Muscle of leg (tissue), 11 donors: ENCODE results near the gene ACSBG1. TPM values are rescaled to one million over a fixed set of nuclear protein-coding genes. Genes with fewer than 3 reads are reported as not detected.
"Not testable (repeated sequence)": the region's sequence is repeated elsewhere in the genome, so short reads cannot be mapped to it uniquely, and the experiment has no call there.

Source experiments
- DNase-seq: peaks from one replicate; pipeline ENCODE4 v3.0.0; 2013
- H3K27ac ChIP-seq: one replicate; pipeline ENCODE4 v1.5.1; 2013; ENCODE audit warnings: mild to moderate bottlenecking, low read length, control low read depth
- H3K27me3 ChIP-seq: one replicate; pipeline ENCODE4 v1.6.1; 2013; ENCODE audit warnings: low read length; ENCODE audit not compliant: control insufficient read depth, insufficient read depth
- H3K36me3 ChIP-seq: one replicate; pipeline ENCODE4 v1.6.1; 2013; ENCODE audit warnings: low read length; ENCODE audit not compliant: control insufficient read depth, insufficient read depth
- H3K4me1 ChIP-seq: one replicate; pipeline ENCODE4 v1.6.1; 2013; ENCODE audit warnings: low read length; ENCODE audit not compliant: control insufficient read depth, insufficient read depth
- H3K4me3 ChIP-seq: one replicate; pipeline ENCODE4 v1.5.1; 2013; ENCODE audit warnings: low read length, control low read depth
- H3K9me3 ChIP-seq: replicated peaks from 2 replicates; pipeline ENCODE4 v1.6.1; 2013; ENCODE audit warnings: low read depth, low read length; ENCODE audit not compliant: control insufficient read depth
- WGBS: methylation state at CpG from one replicate; pipeline ENCODE4 v1.1.5; 2013; ENCODE audit warnings: missing lambda C conversion rate; ENCODE audit not compliant: insufficient coverage; 5-methylcytosine and 5-hydroxymethylcytosine counted together
- polyA plus RNA-seq, 8 donors: library from polyadenylated mRNA; unstranded; fragments of 120-200 nt; gene quantifications; one replicate each; pipeline versions ENCODE4 v1.2.1 to v1.2.3, GENCODE V29; 2013; ENCODE audit warnings: inconsistent platforms in 1 of 8, low replicate concordance in 1 of 8; ENCODE audit not compliant: insufficient read length in 8 of 8, insufficient read depth in 1 of 8
- total RNA-seq: library from RNA; stranded (reverse); fragments of 120-200 nt; gene quantifications from one replicate; pipeline ENCODE4 v1.2.4, GENCODE V29; 2013

ACSBG1 gene
- total and polyA plus RNA-seq, 9 donors, result 0.22 to 2.1 (median 0.57) TPM

DNA sequence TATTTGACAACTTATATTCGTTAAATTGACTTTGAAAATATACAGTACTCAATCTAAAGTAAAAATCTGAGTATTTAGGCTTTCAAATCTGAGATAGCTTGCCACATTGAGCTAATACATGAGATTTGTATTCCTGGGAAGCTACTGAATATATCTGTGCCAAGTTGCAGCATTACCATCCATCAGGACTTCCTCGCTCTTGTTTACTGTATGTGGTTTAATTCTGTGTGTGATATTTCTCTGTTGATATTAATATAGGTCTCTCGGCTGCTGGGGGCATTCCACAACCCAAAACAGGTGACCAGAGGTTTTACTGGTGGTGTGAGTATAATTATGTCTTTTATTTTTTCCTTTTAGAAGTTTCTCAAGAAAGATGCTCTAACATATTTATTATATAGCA lies 79.4 kb downstream of the ACSBG1 start:
- Histone ChIP-seq H3K27me3 (no peaks in the 10 kb centered on the region), H3K4me1 (peaks cover 3% of the 10 kb centered on the region), H3K27ac (no peak overlapping the region), H3K9me3 (no peaks in the 10 kb centered on the region), H3K36me3 (peaks cover 13% of the 10 kb centered on the region), H3K4me3 (no peak overlapping the region)
- WGBS, result no CpG with 5 or more reads among the region's 3 CpGs
- no peak for DNase-seq

GRCh38 chr15:78151075-78151474 lies 83.3 kb downstream of the ACSBG1 start:
- WGBS, result 85% methylated on average over 1 of the region's 8 CpGs
- H3K27ac ChIP-seq, result not testable (repeated sequence)

GRCh38 chr15:78149805-78150751 lies 84.3 kb downstream of the ACSBG1 start:
- Histone ChIP-seq H3K36me3 (peaks cover 3% of the 10 kb centered on the region), H3K9me3 (no peaks in the 10 kb centered on the region), H3K27me3 (no peaks in the 10 kb centered on the region), H3K27ac (peak overlapping the region; percentile 35), H3K4me1 (peaks cover 17% of the 10 kb centered on the region), H3K4me3 (peak overlapping the region; percentile 72)
- peak; percentile 48 for DNase-seq
- 9% methylated on average over 8 of the region's 20 CpGs for WGBS

More at GRCh38 chr15:78151075-78151474, 83.3 kb downstream of the ACSBG1 start:
- not testable (repeated sequence) for H3K27me3 ChIP-seq, H3K36me3 ChIP-seq, H3K9me3 ChIP-seq, H3K4me3 ChIP-seq, DNase-seq
- peaks cover 17% of the 10 kb centered on the region for H3K4me1 ChIP-seq

DNA sequence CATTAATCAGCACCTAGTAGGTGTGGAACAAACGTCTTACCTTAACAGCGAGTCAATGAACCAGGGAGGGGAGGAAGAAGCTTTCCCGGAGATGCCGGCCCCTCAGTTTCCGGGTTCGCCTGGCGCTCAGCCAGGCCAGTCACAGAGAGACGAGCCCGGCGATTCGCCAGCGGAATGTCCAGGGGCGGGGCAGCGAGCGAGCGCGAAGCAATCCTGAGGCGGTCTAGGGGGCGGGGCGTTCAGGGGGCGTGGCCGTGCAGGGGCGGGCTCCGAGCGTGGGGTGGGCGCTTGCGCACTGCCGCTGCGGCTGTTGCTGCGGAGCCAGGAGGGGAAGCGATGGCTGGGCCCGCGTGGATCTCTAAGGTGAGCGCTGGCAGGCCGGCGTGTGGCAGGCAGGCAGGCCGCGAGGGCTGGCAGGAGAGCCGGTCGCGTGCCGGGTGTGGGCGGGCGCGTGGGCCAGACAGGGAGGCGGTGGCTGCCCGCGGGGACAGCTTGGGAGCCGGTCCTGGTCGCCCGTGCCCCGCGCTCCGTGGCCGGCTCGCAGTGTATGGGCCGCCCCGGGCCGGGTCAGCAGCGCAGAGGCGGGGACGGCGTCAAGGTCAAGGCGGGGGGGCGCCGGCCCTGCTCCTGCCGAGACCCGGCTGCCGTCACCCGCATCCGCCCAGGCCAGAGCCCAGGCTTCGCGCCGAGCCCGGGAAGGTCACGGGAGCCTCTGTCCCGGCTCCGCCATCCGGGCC lies 85.1 kb downstream of the ACSBG1 start, which contains the start of gene IDH3A:
TSS of gene IDH3A (plus strand) at position 295 of the 737 bp plus-strand sequence. CDS start at position 337, 42 bp downstream.
- no peaks in the 10 kb centered on the region for H3K27me3 ChIP-seq
- peak within 1 kb of the TSS; percentile 66 for H3K27ac ChIP-seq
- peak; percentile 99 for DNase-seq
- H3K4me1 ChIP-seq, result peaks cover 17% of the 10 kb centered on the region
- peak within 1 kb of the TSS; percentile 72 for H3K4me3 ChIP-seq
- H3K36me3 ChIP-seq, result no peaks in the 10 kb centered on the region
- 0% methylated on average over 75 of the region's 79 CpGs for WGBS
- no peaks in the 10 kb centered on the region for H3K9me3 ChIP-seq

GRCh38 chr15:78148392-78149067 lies 85.8 kb downstream of the ACSBG1 start:
- Histone ChIP-seq H3K9me3 (no peaks in the 10 kb centered on the region), H3K4me3 (peak overlapping the region; percentile 59), H3K27ac (peak overlapping the region; percentile 66), H3K27me3 (no peaks in the 10 kb centered on the region), H3K36me3 (no peaks in the 10 kb centered on the region), H3K4me1 (peaks cover 17% of the 10 kb centered on the region)
- DNase-seq, result no peak
- WGBS, result 0% methylated on average over 4 of the region's 14 CpGs

DNA sequence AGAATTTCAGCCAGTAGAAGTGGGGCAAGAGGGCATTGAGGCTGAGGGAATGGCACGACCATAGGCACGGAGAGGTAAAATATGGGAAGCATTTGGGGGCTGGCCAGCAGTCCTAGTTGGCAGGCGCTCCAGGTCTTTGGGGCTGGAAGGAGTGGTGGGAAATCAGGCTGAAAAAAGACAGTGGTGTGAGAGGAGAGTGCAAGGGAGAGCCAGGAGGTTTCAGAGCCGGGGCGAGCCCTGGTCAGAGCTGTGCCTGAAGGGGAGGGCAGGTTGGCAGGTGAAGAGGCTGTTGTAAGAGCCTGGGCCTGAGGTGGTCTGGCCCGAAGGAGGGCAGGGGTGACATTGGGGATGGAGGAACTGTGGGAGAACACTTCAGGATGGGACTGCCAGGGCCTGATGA lies 86.8 kb downstream of the ACSBG1 start:
- Histone ChIP-seq H3K27ac (no peak overlapping the region), H3K36me3 (no peaks in the 10 kb centered on the region), H3K4me3 (no peak overlapping the region), H3K9me3 (no peaks in the 10 kb centered on the region), H3K4me1 (peaks cover 17% of the 10 kb centered on the region), H3K27me3 (no peaks in the 10 kb centered on the region)
- no peak for DNase-seq
- 80% methylated on average over 6 of the region's 6 CpGs for WGBS

- Histone ChIP-seq H3K27me3 (no peaks in the 10 kb centered on the region), H3K9me3 (no peaks in the 10 kb centered on the region), H3K4me3 (no peak overlapping the region), H3K4me1 (peaks cover 17% of the 10 kb centered on the region), H3K27ac (no peak overlapping the region), H3K36me3 (no peaks in the 10 kb centered on the region)
- 89% methylated on average over 3 of the region's 4 CpGs for WGBS
- DNase-seq, result no peak
These were observed 87.8 kb downstream of the ACSBG1 start for GRCh38 chr15:78146425-78147154.

DNA sequence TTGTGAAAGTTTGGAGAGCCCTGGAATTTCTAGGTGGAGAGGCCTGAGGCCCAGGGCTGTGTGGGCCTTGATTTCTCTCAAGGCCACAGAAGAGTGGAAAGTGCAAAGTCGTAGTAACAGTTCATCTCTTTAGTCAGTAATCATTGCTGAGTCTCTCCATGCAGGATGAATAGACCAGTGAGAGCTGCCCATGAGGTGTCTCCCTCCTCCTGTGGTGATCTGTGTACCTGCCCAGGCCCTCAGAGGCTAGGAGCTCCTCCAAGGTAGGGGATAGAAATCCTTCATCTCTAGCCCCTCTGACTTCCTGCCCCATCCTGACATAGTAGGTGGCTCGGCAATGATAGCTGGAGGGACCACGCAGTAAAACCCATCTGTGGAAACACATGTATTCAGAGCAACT lies 92.0 kb downstream of the ACSBG1 start:
- Histone ChIP-seq H3K4me3 (no peak overlapping the region), H3K9me3 (no peaks in the 10 kb centered on the region), H3K4me1 (no peaks in the 10 kb centered on the region), H3K27ac (no peak overlapping the region), H3K36me3 (no peaks in the 10 kb centered on the region), H3K27me3 (no peaks in the 10 kb centered on the region)
- DNase-seq, result no peak
- WGBS, result 97% methylated on average over 3 of the region's 3 CpGs

- Histone ChIP-seq H3K36me3 (no peaks in the 10 kb centered on the region), H3K27me3 (no peaks in the 10 kb centered on the region), H3K4me3 (no peak overlapping the region), H3K27ac (no peak overlapping the region), H3K4me1 (no peaks in the 10 kb centered on the region), H3K9me3 (no peaks in the 10 kb centered on the region)
- DNase-seq, result no peak
These were observed 94.1 kb downstream of the ACSBG1 start for GRCh38 chr15:78140292-78140691.
